HG02852 (cell line): ENCODE measurements around the gene SUCLG2.
"Not testable (repeated sequence)": the region's sequence is repeated elsewhere in the genome, so short reads cannot be mapped to it uniquely, and the experiment has no call there.

ENCODE experiments used
- ATAC-seq: cut with Tn5 transposase; IDR thresholded peaks from one replicate; pipeline ENCODE4 v1.9.1; 2021; ENCODE audit warnings: mild to moderate bottlenecking, moderate library complexity; ENCODE audit not compliant: unreplicated experiment

The SUCLG2 gene

GRCh38 chr3:67610458-67610857 lies 44.0 kb downstream of the SUCLG2 start:
- no peak for ATAC-seq

GRCh38 chr3:67609709-67610108 lies 44.7 kb downstream of the SUCLG2 start:
- ATAC-seq, result no peak

GRCh38 chr3:67608034-67608433 lies 46.4 kb downstream of the SUCLG2 start:
- no peak for ATAC-seq

- ATAC-seq, result no peak
Observed at GRCh38 chr3:67605377-67605776, 49.0 kb downstream of the SUCLG2 start.

GRCh38 chr3:67602816-67603215 lies 51.6 kb downstream of the SUCLG2 start:
- no peak for ATAC-seq

GRCh38 chr3:67601919-67602608 lies 52.3 kb downstream of the SUCLG2 start:
- ATAC-seq, result no peak

GRCh38 chr3:67601385-67601784 lies 53.0 kb downstream of the SUCLG2 start:
- no peak for ATAC-seq

- no peak for ATAC-seq
Observed at GRCh38 chr3:67599821-67600220, 54.6 kb downstream of the SUCLG2 start.

- ATAC-seq, result no peak
Observed at GRCh38 chr3:67598814-67599556, 55.4 kb downstream of the SUCLG2 start.

- no peak for ATAC-seq
Observed at GRCh38 chr3:67595424-67595823, 59.0 kb downstream of the SUCLG2 start.

- ATAC-seq, result no peak
Observed at GRCh38 chr3:67593761-67594234, 60.6 kb downstream of the SUCLG2 start.

GRCh38 chr3:67592057-67592456 lies 62.4 kb downstream of the SUCLG2 start:
- no peak for ATAC-seq

- no peak for ATAC-seq
Observed at GRCh38 chr3:67587811-67588210, 66.6 kb downstream of the SUCLG2 start.

GRCh38 chr3:67587301-67587700 lies 67.1 kb downstream of the SUCLG2 start:
- ATAC-seq, result no peak

- ATAC-seq, result not testable (repeated sequence)
Observed at GRCh38 chr3:67584608-67585007, 69.8 kb downstream of the SUCLG2 start.

- no peak for ATAC-seq
Observed at GRCh38 chr3:67580430-67581000, 73.9 kb downstream of the SUCLG2 start.

GRCh38 chr3:67578416-67578815 lies 76.0 kb downstream of the SUCLG2 start:
- no peak for ATAC-seq

- ATAC-seq, result no peak
Observed at GRCh38 chr3:67576441-67576840, 78.0 kb downstream of the SUCLG2 start.

GRCh38 chr3:67569324-67569723 lies 85.1 kb downstream of the SUCLG2 start:
- ATAC-seq, result no peak

GRCh38 chr3:67567893-67568292 lies 86.5 kb downstream of the SUCLG2 start:
- ATAC-seq, result no peak

- no peak for ATAC-seq
Observed at GRCh38 chr3:67564973-67565372, 89.4 kb downstream of the SUCLG2 start.

- ATAC-seq, result no peak
Observed at GRCh38 chr3:67564008-67564407, 90.4 kb downstream of the SUCLG2 start.
